HG03095 (cell line): Measurements from ENCODE around the gene SF3B3.
A peak's percentile ranks its signal among the peaks of the same experiment; 100 is the strongest.

ENCODE experiments used
- ATAC-seq: cut with Tn5 transposase; IDR thresholded peaks from one replicate; pipeline ENCODE4 v1.9.1; 2021; ENCODE audit warnings: moderate library complexity; ENCODE audit not compliant: unreplicated experiment

Gene SF3B3

DNA sequence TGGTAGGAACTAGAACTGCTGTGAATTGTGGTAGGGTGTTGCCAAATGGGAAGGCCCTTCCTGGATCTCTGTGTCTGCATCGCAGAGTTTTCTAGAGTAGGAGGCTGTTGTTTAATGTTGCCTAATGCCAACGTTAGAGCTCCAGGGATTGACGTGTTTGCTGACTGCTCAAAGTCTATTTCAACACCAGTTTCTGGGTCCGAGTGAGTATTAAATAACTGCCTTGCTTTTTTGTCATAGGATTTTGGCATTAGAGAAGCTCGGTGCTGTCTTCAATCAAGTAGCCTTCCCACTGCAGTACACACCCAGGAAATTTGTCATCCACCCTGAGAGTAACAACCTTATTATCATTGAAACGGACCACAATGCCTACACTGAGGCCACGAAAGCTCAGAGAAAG lies 40.0 kb downstream of the SF3B3 start:
- no peak for ATAC-seq

DNA sequence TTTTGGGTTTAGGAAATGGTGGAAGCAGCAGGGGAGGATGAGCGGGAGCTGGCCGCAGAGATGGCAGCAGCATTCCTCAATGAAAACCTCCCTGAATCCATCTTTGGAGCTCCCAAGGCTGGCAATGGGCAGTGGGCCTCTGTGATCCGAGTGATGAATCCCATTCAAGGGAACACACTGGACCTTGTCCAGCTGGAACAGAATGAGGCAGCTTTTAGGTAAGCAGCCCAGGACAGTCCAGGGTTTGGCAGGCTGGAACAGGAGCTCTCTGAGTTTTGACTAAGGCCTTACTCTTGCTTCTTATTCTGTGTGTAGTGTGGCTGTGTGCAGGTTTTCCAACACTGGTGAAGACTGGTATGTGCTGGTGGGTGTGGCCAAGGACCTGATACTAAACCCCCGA lies 41.4 kb downstream of the SF3B3 start:
- no peak for ATAC-seq

DNA sequence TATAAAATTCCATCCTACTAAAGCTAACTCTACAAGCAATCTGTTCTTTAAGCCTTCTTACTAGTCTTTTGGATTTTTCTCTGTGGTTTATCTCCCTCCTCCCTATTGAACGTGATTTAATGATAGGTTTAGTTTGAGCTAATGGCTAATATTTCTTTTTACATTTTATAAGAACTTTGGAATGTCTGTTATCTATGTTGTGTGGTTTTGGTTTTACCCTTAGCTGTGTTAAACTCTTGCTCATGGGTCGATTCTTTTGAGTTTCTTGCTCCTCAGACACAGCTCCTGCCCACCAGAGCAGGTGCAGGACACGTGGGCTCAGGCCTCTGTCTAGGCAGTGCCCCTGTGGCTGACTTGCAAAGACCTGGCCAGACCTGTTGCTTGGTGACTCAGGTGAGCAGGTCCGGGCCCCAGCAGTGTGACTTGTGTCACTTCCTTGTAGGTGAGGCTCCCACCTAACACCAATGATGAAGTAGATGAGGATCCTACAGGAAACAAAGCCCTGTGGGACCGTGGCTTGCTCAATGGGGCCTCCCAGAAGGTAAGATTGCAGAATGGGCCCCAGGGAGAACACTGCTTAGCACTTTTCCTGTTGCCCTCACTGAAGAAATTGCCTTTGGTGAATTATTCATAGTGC lies 45.1 kb downstream of the SF3B3 start:
- ATAC-seq, result no peak

DNA sequence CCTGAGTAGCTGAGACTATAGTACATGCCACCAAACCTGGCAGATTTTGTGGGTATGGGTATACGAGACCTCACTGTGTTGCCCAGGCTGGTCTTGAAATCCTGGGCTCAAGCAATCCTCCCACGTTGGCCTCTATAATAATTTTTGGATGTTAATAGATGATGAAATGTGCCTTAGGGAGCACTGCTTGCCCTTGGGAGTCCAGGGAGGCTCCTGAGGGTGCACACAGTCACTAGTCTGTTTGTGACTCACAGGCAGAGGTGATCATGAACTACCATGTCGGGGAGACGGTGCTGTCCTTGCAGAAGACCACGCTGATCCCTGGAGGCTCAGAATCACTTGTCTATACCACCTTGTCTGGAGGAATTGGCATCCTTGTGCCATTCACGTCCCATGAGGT lies 46.1 kb downstream of the SF3B3 start:
- ATAC-seq, result no peak

DNA sequence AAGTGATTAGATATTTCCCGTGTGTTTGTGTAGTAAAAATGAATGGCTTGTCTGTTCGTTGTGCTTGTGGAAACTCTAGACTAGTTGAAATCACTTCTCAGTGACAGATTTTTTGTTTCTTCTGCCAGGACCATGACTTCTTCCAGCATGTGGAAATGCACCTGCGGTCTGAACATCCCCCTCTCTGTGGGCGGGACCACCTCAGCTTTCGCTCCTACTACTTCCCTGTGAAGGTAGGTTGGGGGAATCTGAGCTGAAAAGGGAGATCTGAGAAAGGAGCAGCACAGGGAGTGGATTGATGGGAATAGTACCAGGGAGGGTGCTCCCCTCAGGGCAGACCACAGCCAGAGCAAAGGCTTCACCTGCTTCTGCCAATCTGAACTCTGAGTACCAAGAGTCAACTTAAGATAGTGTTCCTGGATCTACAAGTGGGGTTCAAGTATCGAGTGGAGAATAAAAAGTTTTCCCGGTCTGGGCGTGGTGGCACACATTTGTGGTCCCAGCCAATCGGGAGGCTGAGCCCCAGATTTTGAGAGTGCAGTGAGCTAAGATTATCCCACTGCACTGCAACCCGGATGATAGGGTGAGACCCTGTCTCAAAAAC lies 47.5 kb downstream of the SF3B3 start:
- no peak for ATAC-seq

DNA sequence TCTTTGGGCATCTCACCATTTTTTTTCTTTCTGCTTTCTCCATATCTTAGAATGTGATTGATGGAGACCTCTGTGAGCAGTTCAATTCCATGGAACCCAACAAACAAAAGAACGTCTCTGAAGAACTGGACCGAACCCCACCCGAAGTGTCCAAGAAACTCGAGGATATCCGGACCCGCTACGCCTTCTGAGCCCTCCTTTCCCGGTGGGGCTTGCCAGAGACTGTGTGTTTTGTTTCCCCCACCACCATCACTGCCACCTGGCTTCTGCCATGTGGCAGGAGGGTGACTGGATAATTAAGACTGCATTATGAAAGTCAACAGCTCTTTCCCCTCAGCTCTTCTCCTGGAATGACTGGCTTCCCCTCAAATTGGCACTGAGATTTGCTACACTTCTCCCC lies 48.0 kb downstream of the SF3B3 start:
- ATAC-seq, result no peak

DNA sequence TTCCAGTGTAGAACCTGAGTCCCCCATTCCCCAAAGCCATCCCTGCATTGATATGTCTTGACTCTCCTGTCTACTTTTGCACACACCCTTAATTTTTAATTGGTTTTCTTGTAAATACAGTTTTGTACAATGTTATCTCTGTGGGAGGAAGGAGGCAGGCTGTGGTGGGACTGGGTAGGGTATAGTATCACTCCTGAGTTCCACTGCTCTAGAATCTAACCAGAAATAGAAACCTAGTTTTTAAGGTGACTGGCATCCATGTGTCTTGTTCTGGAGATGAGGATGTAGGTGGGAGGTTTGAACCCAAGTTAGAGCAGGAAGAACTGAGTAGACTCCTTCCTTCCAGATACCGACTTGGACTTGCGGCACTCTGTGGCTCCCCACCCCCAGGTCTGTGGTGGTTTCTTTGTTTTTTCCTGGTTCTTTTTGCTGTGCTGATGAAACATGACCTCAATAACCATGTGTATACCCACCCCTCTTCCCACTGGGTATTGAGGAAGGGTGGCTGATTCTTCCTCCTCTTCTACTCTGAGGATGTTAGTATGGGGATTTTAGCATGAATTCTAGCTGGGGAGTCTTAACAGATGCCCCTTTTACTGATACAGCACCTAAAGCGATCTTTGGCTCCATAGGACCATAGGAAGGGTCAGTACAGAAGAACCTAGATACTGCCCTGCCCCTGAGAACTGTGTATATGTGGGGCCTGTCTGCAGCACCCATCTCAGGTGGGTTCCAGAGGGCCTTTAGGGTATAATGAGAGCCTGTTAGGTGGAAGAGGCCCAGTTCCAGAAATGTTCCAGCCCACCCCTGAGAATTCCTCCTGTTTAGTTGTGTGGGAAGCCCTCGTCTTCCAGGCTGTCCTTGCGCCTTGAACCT lies 48.7 kb downstream of the SF3B3 start:
- no peak for ATAC-seq

DNA sequence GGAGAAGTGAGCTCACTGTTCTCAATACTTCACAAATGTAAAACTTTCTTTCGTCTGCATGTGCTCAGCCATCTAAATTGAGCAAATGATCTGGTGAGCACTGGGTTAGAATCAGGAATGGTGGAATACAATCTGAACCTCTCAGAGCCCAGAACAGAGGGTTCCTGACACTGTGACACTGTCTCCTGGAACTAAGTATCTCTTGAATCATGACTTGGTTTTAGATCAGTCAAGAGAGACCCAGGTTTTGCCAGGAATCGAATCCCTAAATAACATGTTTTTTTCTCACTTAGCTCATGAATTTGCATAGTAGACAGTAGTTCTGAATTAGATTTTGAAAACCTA lies 49.3 kb downstream of the SF3B3 start:
- ATAC-seq, result no peak

DNA sequence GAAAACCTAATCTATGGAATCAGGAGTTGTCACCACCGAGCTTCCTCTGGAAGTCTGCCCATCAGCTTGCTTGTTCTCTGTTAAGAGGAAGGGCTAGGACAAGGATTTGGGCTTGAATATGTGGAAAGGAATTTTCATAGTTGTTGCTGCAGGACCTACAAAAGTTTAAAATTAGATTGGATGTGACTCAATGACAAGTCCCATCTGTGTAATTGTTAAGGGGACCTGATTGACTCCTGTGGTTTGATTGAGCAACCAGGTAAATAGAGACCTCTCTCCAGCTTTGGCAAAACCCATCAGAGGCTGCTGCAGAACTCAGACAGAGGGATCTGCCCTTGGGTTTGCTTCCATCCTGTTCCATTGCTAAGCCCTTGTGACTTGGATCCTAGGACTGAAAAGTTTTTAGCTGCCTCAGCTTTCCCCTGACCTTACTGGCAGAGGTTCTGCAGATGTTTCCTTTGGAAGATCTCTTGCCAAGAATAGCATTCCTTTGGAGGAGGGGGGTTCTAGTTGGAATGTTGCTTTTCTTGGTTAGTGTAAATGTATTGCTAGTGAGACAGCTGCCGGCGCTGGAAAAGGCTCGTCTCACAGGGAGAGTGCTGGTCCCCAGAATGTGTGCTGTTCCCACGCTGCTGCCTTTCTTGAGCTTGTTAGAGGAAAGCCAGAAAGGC lies 50.0 kb downstream of the SF3B3 start:
- ATAC-seq, result no peak

DNA sequence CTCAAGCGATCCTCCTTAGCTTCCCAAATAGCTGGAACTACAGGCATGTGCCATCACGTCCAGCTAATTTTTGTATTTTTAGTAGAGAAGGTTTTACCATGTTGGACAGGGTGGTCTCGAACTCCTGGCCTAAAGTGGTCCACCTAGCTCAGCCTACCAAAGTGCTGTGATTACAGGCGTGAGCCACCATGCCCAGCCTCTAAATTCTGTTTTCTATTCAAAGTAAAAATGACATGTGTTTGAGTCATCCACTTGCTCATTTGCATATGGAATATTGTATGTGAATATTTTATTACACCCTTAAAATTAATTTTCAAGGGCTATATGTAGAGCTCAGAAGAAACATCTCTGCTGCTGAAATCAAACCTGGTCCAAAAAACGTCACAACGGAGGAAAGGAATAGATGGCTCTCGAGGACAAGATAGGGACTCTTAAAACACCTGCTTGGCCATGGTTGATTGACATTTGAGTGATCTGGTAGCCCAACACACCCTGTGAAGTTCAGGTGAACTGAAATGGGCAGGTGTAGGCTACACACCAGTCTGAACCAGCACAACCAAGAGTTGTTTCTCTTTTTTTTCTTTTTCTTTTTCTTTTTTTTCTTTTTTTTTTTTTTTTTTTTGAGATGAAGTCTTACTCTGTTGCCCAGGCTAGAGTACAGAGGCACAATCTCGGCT lies 51.1 kb downstream of the SF3B3 start:
- no peak for ATAC-seq

DNA sequence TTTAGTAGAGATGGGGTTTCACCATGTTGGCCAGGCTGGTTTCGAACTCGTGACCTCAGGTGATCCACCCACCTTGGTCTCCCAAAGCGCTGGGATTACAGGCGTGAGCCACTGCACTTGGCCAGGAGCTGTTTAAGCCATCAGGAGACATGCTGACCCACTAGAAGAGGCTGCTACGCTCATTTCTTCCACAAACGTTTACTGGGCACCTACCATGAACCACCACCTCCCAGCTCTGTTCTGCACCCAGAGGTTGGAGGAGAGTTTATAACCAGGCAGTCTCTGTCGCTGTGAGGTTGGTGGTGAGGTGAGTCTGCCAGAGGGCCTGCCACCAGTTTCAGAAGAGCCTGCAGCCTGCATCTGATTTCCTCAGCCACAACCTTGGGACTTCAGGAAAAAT lies 51.8 kb downstream of the SF3B3 start:
- ATAC-seq, result no peak

DNA sequence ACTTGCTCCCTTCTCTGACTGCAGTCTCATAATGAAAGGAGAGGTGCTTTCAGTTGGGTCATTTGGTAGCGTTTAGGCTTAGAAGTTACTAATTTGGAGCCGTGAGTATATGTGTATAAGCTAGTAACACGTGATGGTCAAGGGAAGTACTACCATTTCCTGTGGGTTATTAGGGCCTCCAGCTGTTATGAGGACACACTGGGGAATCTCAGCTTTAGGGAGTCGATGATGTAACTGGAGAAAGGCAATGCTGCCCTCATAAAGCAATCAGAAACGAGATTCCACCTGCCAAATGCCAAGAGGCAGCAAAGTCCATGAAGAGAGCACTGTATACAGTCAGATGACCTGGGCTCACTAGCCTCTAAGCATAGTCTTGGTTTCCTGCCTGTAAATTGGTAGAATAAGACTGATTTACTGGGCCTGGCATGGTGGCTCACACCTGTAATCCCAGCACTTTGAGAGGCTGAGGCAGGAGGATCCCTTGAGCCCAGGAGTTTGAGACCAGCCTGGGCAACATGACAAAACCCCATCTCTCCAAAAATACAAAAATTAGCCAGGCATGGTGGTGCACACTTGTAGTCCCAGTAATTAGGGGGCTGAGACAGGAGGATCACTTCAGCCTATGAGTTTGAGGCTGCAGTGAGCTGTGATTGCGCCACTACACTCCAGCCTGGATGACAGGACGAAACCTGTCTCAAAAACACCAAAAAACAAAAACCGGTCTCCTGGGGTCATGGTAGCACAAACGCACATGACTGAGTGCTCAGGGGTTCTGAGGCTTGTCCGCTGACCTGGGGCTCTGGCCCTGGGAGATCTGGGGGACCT lies 53.0 kb downstream of the SF3B3 start:
- ATAC-seq, result peak; percentile 84

DNA sequence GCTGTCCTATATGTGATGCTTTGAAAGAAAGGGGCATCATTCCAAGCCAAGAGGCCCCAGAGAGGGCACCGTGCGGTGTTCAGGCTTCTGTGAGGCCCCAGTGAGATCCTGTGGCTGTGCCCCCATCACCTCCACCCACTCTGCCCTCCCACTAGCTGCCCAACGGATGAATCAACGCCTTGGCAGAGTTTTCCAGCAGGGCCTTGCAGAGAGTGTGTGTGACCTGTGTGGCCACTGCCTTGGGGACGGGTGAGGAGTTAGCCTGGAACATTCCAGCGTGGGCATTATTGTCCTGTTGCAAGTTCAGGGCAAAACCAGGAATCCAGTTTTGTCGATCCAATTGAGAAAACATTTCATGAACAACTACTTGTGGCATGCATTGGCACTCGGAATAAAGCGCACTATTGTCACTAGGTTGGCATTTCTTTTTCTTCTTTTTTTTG lies 53.7 kb downstream of the SF3B3 start:
- no peak for ATAC-seq

DNA sequence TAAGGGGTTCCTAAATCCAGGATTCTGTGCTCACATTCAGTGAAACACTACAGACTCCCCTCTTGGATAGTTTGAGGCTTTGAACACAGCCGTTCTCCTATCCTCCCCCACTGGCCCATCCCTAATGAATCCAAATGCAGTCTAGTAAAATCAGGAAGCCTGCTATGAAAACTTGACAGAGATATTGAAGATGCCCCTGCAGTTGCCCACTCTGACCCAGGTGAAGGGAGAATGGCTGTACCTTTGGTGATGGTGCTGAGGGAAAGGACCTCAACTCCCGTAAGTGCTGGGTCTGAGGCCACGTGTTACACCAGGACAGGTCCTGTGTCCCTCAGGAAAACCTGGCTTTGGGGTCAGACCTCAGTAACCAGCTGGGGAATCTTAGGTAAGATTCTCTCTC lies 54.4 kb downstream of the SF3B3 start:
- no peak for ATAC-seq

DNA sequence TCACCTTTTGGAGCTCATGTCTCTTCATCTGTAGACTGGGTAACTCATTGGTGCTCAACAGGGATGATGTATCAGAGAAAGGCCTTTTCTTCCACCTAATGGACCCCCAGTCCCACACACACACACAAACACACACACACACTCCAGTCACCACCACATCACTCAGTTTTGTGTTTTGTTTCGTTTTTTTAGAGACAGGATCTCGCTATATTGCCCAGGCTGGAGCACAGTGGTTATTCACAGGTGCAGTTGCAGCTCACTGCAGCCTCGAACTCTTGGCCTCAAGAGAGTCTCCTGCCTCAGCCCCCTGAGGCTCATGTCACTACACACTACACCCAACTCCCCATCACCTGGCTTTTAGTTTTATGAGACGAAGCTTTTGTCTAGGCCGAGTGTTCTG lies 55.6 kb downstream of the SF3B3 start:
- ATAC-seq, result no peak

DNA sequence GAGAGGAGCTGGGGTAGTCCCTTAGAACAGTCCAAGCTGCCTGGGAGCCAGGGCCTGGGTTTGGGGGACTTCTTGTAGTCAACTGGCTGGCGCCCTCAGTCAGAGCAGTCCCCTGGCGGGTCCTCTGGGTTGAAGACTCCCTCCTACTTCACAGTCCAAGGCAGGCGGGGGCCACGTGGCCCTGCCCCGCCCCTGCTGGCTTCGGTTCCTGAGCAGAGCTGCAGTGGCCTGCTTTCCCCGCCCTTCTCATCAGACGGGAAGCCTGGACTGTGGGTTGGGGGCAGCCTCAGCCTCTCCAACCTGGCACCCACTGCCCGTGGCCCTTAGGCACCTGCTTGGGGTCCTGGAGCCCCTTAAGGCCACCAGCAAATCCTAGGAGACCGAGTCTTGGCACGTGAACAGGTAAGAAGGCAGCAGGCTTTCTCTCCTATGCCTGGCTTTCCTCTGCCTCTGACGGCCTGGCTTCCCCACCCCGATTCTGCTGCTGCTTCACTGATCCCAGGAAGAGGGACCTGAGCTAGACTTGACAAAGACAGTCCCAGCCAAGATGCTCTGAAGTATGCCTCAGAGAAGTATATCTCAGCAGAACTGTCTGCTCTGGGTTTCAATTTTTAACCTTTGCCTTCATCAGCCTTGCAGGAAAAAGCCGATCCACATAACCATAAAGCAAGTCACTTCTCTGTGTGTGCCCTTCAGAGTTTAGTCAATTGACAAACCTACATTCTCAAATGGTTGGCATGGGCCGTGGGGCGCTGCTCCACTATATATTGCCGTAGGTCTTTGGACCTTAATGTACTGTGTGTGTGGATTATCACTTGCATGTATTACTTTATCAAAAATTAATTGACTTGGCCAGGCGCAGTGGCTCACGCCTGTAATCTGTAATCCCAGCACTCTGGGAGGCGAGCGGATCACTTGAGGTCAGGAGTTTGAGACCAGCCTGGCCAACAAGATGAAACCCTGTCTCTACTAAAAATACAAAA lies 56.3 kb downstream of the SF3B3 start:
- no peak for ATAC-seq

DNA sequence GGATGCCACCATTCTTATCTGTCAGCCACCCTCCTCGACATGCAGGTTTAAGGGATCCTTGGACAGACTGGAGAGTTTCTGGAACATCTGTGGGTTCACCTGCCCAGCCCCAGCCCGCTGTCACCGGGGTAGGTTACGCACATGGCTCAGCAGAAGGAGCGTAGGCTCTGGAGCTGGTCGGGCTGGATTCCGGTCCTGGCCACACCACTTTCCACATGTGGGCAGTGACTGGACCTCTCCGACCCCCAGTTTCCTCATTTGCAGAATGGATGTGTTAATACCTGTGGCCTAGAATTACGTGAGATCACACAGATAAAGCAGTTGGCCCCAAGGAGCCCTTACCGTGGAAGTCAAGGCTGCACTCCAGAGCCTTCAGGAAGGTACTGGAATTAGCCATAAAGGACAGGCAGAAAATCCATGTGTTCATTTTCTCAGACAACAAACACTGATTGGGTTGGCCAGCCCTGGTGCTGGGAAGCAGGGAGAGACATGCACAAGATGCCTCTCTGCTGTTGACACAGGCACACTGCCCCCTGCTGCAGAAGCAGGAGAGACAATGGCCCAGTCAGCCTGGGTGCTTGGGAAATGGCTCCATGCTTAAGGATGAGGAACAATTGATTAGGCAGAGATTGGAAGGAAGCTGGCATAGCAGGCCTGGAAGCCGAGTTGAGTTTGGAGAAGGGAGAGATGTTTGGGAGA lies 58.8 kb downstream of the SF3B3 start:
- no peak for ATAC-seq

DNA sequence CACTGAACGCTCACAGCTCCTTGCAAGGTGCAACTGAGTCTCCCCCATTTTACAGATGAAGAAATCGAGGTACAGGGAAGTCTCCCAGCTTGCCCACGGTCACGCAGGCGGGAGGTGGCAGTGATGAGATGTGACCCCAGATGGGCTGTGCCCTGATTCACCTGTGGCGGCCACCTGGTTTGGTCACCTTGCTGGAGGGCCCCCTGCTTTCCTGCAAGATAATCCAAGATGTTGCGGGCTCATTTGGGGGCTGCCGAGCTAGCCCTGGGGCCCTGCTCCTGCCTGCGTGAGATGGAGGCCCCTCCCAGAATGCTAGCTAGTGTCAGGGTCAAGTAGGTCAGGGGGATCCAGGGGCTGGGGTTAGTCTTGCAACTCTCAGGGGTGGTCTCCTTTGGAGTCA lies 63.1 kb downstream of the SF3B3 start:
- no peak for ATAC-seq
